Measurements from ENCODE around the gene OPCML.

The OPCML gene

DNA sequence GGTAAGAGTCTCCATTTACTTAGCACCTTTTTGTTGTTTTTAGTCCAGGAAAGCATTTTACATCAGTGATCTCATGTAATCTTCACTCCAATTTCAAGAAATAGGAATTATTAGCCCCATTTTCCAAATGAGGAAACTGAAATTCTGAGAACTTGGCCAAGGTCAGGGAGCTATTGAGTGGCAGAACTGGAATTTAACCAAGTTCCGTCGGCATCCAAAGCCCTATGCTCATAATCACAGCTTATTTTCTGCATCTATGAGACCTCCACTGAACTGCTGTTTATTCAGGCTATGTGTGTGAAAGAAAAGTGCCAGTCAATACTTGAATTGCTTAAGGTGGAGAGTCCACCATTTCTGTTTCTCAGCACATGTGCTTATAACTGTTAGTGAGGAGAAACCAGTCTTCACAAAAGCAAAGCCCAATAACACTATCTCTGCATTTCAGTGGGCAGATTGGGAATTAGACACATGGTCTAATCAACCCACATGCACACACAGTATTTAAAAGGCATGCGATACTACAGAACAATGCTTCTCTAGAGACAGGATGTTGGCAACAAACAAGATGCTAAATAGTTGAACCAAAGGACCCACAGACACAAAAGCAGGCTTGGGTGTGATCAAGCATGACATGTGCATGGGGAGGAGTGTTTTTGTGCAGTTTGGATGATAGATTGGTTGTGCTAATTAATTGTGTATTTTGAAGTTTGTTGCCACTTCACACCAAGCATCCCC, 780.6 kb downstream of the OPCML start:
- Histone ChIP-seq H3K4me1 (ENCODE audit: insufficient read depth, low read length) (peaks cover 4% of the 10 kb centered on the region; the same call in 1 of the 2 replicates), H3K9ac (ENCODE audit: low read depth, low read length) (no peak overlapping the region), H3K9me3 (ENCODE audit: control insufficient read depth, insufficient read depth, low read length) (no peaks in the 10 kb centered on the region; the same call in 1 of the 2 replicates)

DNA sequence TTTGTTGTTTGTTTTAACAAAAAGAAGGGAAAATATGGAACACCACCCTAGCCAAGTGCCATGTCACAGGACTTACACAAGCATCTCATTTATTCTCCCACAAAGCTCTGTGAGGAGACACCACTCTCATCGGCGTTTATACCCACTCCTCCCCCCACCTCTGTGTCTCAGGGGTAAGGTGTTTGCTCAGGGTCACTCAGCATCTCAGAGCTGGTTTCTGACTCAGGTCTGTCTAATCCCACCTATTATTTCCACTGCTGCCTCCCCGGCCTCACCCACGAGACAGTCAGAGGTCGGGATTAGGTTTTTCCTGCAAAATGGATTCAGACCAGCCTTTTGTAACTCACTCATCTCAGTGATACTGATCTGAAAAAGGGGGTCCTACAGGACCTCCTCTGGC, 786.0 kb downstream of the OPCML start:
- no peaks in the 10 kb centered on the region for H3K9me3 ChIP-seq (ENCODE audit: control insufficient read depth, insufficient read depth, low read length)
- H3K36me3 ChIP-seq (ENCODE audit: insufficient read depth, low read length): no peaks in the 10 kb centered on the region
- H3K9ac ChIP-seq (ENCODE audit: low read depth, low read length): no peak overlapping the region
- no peaks in the 10 kb centered on the region for H3K4me1 ChIP-seq (ENCODE audit: insufficient read depth, low read length)

More for the DNA sequence above, 780.6 kb downstream of the OPCML start:
- H3K36me3 ChIP-seq (ENCODE audit: insufficient read depth, low read length): no peaks in the 10 kb centered on the region; the same call in 1 of the 2 replicates

GRCh38 chr11:132745306-132745705, 787.0 kb downstream of the OPCML start:
- Histone ChIP-seq H3K9me3 (ENCODE audit: control insufficient read depth, insufficient read depth, low read length) (no peaks in the 10 kb centered on the region), H3K9ac (ENCODE audit: low read depth, low read length) (no peak overlapping the region), H3K4me1 (ENCODE audit: insufficient read depth, low read length) (no peaks in the 10 kb centered on the region), H3K36me3 (ENCODE audit: insufficient read depth, low read length) (no peaks in the 10 kb centered on the region)

GRCh38 chr11:132744771-132745170, 787.5 kb downstream of the OPCML start:
- H3K9me3 ChIP-seq (ENCODE audit: control insufficient read depth, insufficient read depth, low read length): no peaks in the 10 kb centered on the region
- no peaks in the 10 kb centered on the region for H3K36me3 ChIP-seq (ENCODE audit: insufficient read depth, low read length)
- no peak overlapping the region for H3K9ac ChIP-seq (ENCODE audit: low read depth, low read length)
- H3K4me1 ChIP-seq (ENCODE audit: insufficient read depth, low read length): no peaks in the 10 kb centered on the region

DNA sequence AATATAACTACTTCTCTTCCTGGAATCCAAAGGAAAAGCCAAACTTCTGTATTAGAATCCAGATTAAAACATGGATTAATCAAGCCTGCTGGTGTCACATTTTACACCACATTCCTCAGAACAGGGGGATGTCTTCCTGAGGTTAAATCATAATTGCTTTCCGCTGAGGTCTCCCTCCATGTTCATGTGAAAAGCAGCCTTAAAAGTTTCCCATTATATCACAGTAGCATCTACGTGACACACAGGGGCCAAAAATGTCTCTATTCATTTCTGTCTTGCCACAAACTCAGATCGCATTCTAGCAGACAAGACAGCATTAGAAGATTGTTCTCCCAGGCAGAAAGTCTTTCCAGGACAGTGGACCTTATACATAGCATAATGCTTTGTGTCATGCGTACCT, 788.7 kb downstream of the OPCML start:
- no peak overlapping the region for H3K9ac ChIP-seq (ENCODE audit: low read depth, low read length)
- H3K9me3 ChIP-seq (ENCODE audit: control insufficient read depth, insufficient read depth, low read length): no peaks in the 10 kb centered on the region
- no peaks in the 10 kb centered on the region for H3K36me3 ChIP-seq (ENCODE audit: insufficient read depth, low read length)
- no peaks in the 10 kb centered on the region for H3K4me1 ChIP-seq (ENCODE audit: insufficient read depth, low read length)

GRCh38 chr11:132742929-132743328, 789.4 kb downstream of the OPCML start:
- no peaks in the 10 kb centered on the region for H3K4me1 ChIP-seq (ENCODE audit: insufficient read depth, low read length)
- H3K9ac ChIP-seq (ENCODE audit: low read depth, low read length): no peak overlapping the region
- H3K36me3 ChIP-seq (ENCODE audit: insufficient read depth, low read length): no peaks in the 10 kb centered on the region
- no peaks in the 10 kb centered on the region for H3K9me3 ChIP-seq (ENCODE audit: control insufficient read depth, insufficient read depth, low read length)

- Histone ChIP-seq H3K9me3 (ENCODE audit: control insufficient read depth, insufficient read depth, low read length) (no peaks in the 10 kb centered on the region), H3K9ac (ENCODE audit: low read depth, low read length) (no peak overlapping the region), H3K36me3 (ENCODE audit: insufficient read depth, low read length) (no peaks in the 10 kb centered on the region), H3K4me1 (ENCODE audit: insufficient read depth, low read length) (no peaks in the 10 kb centered on the region)
These were observed 798.1 kb downstream of the OPCML start for GRCh38 chr11:132734217-132734616.

GRCh38 chr11:132728026-132728425, 804.3 kb downstream of the OPCML start:
- peaks cover 7% of the 10 kb centered on the region for H3K9me3 ChIP-seq (ENCODE audit: control insufficient read depth, insufficient read depth, low read length)
- H3K9ac ChIP-seq (ENCODE audit: low read depth, low read length): no peak overlapping the region
- no peaks in the 10 kb centered on the region for H3K4me1 ChIP-seq (ENCODE audit: insufficient read depth, low read length)
- H3K36me3 ChIP-seq (ENCODE audit: insufficient read depth, low read length): no peaks in the 10 kb centered on the region; the same call in 1 of the 2 replicates

- Histone ChIP-seq H3K9ac (ENCODE audit: low read depth, low read length) (no peak overlapping the region), H3K9me3 (ENCODE audit: control insufficient read depth, insufficient read depth, low read length) (peaks cover 7% of the 10 kb centered on the region), H3K36me3 (ENCODE audit: insufficient read depth, low read length) (no peaks in the 10 kb centered on the region; the same call in 1 of the 2 replicates), H3K4me1 (ENCODE audit: insufficient read depth, low read length) (no peaks in the 10 kb centered on the region)
These were observed 810.8 kb downstream of the OPCML start for GRCh38 chr11:132721526-132721925.

DNA sequence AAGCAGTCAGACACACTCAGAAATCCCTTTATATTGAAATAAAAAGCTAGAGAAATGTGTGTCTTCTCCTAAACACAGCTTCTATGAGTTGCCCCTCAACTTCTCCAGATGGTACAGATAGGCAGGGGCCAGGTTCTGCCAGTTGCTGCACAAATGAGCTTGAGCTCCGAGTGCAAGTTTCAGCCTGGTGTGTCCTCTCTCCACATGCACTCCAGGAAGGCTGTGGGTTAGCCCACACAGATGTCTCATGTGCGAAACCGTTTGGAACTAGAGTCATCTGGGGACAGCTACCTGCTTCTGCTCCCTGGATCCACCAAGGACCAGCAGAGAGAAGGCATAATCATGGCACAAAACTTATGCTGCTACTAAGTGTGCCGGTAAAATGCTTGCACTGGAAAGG, 812.6 kb downstream of the OPCML start:
- Histone ChIP-seq H3K4me1 (ENCODE audit: insufficient read depth, low read length) (no peaks in the 10 kb centered on the region), H3K9me3 (ENCODE audit: control insufficient read depth, insufficient read depth, low read length) (peaks cover 1% of the 10 kb centered on the region), H3K36me3 (ENCODE audit: insufficient read depth, low read length) (no peaks in the 10 kb centered on the region), H3K9ac (ENCODE audit: low read depth, low read length) (no peak overlapping the region)

DNA sequence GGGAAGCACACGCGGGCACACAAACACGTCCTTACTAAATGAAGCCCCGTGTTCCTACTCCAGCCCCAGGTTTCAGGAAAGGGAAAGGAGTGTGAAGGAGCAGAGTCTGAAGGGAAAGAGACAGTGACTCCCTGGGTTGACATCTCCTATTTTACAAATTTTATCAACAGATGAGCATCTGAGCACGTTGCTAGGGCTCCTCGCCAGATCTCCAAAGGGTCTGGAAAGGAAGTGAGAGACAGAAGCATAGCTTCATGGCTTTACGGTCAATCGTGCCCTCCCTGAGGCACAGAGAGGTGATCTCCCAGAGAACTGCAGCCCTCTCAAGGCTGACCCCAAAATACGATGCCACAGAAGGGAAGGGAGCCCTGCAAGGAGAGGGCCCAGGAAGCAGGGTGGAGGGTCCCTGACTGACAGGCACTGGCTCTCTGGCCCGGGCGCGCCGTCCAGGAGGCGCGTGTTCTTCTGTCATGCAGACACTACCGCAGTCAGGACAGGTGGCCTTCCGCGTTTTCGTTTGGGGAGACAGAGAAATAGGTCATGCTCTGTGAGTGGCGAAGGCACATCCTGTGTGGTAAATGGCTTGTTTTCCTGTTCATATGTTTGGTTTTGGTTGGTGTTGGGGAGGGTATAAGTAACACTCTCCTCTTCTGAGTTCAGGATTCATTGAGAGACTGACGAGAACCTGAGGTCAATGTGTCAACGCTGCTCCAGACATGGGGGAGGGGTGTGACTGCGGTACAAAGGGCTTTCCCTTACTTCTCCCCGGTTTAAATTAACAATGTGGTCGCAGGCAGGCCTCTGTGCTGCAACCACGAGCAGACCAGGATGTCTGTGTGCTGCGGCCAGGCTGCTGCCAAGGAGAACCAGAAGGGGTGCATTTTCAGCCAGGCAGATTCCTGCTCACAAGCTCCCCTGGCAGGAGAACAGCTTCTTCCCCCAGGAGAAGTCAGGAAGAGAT, 813.3 kb downstream of the OPCML start:
- no peaks in the 10 kb centered on the region for H3K4me1 ChIP-seq (ENCODE audit: insufficient read depth, low read length)
- H3K9me3 ChIP-seq (ENCODE audit: control insufficient read depth, insufficient read depth, low read length): no peaks in the 10 kb centered on the region; the same call in 1 of the 2 replicates
- no peak overlapping the region for H3K9ac ChIP-seq (ENCODE audit: low read depth, low read length)
- H3K36me3 ChIP-seq (ENCODE audit: insufficient read depth, low read length): no peaks in the 10 kb centered on the region

DNA sequence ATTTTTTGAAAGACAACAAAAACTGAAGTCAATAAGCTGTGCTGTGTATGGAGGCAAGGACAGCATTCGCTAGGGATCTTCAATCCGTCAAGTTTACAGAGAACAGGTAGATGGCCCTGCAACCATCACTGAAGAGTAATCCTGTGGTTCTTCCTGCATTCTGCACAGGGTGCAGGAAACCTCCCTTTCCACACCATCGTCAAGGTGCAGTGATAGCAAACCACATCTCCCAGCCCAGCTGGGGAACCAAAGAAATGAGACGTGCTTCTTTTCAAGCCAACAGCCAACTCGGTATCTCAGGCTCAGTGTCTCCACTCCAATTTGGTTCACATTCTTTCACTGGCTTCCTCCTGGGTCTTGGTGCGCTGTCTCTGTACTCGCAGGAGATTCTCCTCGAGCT, 814.5 kb downstream of the OPCML start:
- Histone ChIP-seq H3K36me3 (ENCODE audit: insufficient read depth, low read length) (no peaks in the 10 kb centered on the region), H3K4me1 (ENCODE audit: insufficient read depth, low read length) (no peaks in the 10 kb centered on the region), H3K9ac (ENCODE audit: low read depth, low read length) (no peak overlapping the region), H3K9me3 (ENCODE audit: control insufficient read depth, insufficient read depth, low read length) (no peaks in the 10 kb centered on the region)

- Histone ChIP-seq H3K4me1 (ENCODE audit: insufficient read depth, low read length) (no peaks in the 10 kb centered on the region), H3K9ac (ENCODE audit: low read depth, low read length) (no peak overlapping the region), H3K36me3 (ENCODE audit: insufficient read depth, low read length) (no peaks in the 10 kb centered on the region), H3K9me3 (ENCODE audit: control insufficient read depth, insufficient read depth, low read length) (no peaks in the 10 kb centered on the region)
These were observed 816.3 kb downstream of the OPCML start for GRCh38 chr11:132716037-132716436.

DNA sequence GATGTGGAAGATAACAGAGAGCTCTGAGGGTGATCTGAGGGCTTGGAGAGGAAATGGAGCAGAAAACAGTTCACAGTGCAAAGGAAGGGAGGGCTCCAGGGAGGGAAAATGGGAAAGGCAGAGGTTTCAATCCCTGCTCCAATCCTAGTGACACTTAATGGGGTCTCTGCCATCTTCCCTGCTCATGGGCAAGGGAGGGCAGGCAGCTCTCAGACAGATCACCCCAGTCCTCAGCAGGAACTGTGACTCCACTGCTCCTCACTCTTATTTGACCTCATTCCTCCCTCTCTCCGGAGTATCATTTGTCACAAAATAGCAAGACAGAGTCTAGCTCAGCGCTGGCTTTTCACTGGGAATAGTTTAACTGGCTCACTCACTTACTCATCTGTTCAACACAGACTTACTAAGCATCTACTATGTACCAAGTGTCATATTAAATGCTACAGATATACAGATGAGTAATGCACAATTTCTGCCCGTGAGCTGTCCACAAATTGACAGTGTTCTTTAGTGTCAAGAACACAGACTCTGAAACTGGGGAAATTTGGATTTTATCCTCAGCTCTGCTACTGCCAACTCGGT, 817.4 kb downstream of the OPCML start:
- Histone ChIP-seq H3K9ac (ENCODE audit: low read depth, low read length) (no peak overlapping the region), H3K36me3 (ENCODE audit: insufficient read depth, low read length) (no peaks in the 10 kb centered on the region), H3K9me3 (ENCODE audit: control insufficient read depth, insufficient read depth, low read length) (no peaks in the 10 kb centered on the region), H3K4me1 (ENCODE audit: insufficient read depth, low read length) (no peaks in the 10 kb centered on the region)
